Keratinocyte (primary cell): Measurements from ENCODE around the gene KDELR1.

Experiments
- EZH2 ChIP-seq: IDR thresholded peaks from one replicate; pipeline ENCODE4 v1.6.1; 2012; ENCODE audit warnings: inconsistent platforms, mild to moderate bottlenecking, low read length, moderate library complexity
- TF ChIP-seq, protein P1 (sequence below), 3 experiments: IDR thresholded peaks in 1 of 3; conservative IDR thresholded peaks in 1 of 3; optimal IDR thresholded peaks in 1 of 3; 2 replicates in 2 of 3; 3 replicates in 1 of 3; pipeline versions ENCODE3 to v1.5.1; 2011; ENCODE audit warnings: low read length in 3 of 3, mild to moderate bottlenecking in 3 of 3, moderate library complexity in 2 of 3, control low read depth in 1 of 3, inconsistent platforms in 1 of 3; ENCODE audit not compliant: insufficient read depth in 2 of 3; ENCODE audit errors: extremely low read depth in 1 of 3

DNA sequence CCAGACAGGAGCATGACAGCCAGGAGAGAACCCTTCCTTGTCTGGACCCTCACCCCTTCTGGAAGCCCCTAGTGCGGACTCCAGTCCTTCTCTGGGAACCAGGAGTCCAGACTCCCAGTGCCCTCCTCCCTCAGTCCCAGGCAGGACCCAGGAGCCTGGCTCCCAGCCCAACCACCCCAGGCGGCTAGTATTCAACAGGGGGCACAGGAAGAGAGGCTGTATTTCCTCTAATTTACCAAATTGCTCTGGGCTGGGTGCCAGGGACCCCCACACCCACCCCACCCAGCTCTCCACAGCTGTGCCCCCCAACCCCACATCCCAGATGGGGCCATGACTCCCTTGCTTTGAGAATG, 5.4 kb upstream of the KDELR1 start:
- TF ChIP-seq, protein P1, sequence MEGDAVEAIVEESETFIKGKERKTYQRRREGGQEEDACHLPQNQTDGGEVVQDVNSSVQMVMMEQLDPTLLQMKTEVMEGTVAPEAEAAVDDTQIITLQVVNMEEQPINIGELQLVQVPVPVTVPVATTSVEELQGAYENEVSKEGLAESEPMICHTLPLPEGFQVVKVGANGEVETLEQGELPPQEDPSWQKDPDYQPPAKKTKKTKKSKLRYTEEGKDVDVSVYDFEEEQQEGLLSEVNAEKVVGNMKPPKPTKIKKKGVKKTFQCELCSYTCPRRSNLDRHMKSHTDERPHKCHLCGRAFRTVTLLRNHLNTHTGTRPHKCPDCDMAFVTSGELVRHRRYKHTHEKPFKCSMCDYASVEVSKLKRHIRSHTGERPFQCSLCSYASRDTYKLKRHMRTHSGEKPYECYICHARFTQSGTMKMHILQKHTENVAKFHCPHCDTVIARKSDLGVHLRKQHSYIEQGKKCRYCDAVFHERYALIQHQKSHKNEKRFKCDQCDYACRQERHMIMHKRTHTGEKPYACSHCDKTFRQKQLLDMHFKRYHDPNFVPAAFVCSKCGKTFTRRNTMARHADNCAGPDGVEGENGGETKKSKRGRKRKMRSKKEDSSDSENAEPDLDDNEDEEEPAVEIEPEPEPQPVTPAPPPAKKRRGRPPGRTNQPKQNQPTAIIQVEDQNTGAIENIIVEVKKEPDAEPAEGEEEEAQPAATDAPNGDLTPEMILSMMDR (optimal IDR thresholded peaks at IDR 0.05 in 1 of 3, IDR thresholded peaks at IDR 0.05 in 1 of 3, conservative IDR thresholded peaks at IDR 0.05 in 1 of 3; ENCODE audit: extremely low read depth in 1 of 3, insufficient read depth in 2 of 3, low read length in 3 of 3): no peak
- TF ChIP-seq EZH2: no peak
